T-helper 22 cell (primary cell): ENCODE results near the gene FOXI1.
"Not testable (repeated sequence)": the region's sequence is repeated elsewhere in the genome, so short reads cannot be mapped to it uniquely, and the experiment has no call there.

Experiments
- DNase-seq: peaks from one replicate; pipeline ENCODE4 v3.0.0-alpha.2; 2020; ENCODE audit warnings: low read depth

FOXI1 gene

GRCh38 chr5:170126061-170126460 is 20.4 kb downstream of the FOXI1 start:
- no peak for DNase-seq

DNA sequence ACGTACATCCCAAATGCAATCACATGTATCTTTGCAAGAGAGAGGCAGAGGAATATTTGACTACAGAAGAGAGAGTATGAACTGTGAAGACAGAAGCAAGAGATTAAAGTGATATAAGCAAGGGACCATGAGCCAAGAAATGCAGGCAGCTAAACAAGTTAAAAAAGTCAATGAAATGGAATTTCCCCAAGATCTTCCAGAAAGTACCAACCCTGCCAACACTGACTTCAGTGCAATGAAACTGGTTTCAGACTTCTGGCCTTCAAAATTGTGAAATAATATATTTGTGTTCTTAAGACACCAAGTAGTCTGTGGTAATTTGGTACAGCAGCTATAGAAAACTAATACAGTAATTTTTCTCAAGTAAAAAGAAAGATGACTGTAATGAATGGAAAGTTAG is 20.9 kb downstream of the FOXI1 start:
- no peak for DNase-seq

- no peak for DNase-seq
These were observed 25.5 kb downstream of the FOXI1 start for GRCh38 chr5:170131235-170131634.

- DNase-seq: no peak
These were observed 26.7 kb downstream of the FOXI1 start for GRCh38 chr5:170132269-170132975.

GRCh38 chr5:170132976-170133448 is 27.3 kb downstream of the FOXI1 start:
- no peak for DNase-seq

- no peak for DNase-seq
These were observed 30.2 kb downstream of the FOXI1 start for GRCh38 chr5:170135796-170136490.

- DNase-seq: no peak
These were observed 30.8 kb downstream of the FOXI1 start for GRCh38 chr5:170136506-170136905.

DNA sequence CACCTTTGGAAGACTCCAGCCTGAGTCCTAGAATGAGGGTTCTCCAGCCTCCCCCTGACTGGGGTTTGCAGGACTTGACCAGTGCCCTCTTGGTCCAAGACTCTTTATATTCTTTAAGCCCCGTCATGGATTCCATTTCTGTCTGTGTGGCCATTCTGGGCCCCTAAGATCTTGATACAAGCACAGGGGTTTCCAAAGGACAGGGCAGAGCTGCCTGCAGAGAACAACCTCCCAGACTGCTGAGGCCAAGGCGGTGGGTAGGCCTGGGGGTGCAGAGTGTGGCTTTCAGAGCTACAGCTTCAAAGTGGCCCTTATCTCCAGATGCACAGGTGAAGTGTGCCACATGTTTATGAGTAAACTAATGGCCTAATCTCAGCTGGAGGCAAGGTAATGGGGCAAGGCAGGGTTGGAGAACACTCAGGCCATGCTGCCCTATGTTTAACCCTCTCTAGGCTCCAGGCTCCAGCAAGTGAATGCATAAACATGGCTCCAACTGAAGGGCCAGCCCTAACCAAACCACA is 32.1 kb downstream of the FOXI1 start:
- no peak for DNase-seq

GRCh38 chr5:170138273-170138672 is 32.6 kb downstream of the FOXI1 start:
- no peak for DNase-seq

- no peak for DNase-seq
These were observed 34.2 kb downstream of the FOXI1 start for GRCh38 chr5:170139786-170140335.

- not testable (repeated sequence) for DNase-seq
These were observed 35.5 kb downstream of the FOXI1 start for GRCh38 chr5:170141196-170141595.

DNA sequence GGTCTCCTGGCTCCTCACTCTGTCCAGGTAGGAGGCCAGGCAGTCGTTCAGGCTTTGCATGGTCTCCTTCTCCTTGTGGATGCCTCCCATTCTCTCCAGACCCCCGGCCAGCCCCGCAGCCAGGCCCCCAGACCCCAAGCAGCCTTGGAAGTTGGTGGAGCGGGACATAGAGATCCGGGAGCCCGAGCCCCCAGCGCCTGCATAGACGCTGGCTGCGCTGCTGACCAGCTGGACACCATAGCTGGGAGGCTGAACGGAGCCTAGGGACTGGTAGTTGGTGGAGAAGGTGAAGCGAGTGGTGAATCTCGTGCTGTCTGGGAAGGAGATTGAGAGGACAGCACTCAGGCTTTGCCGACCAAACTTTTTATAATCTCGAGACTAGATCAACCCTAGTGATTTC is 35.9 kb downstream of the FOXI1 start:
- DNase-seq: no peak

DNA sequence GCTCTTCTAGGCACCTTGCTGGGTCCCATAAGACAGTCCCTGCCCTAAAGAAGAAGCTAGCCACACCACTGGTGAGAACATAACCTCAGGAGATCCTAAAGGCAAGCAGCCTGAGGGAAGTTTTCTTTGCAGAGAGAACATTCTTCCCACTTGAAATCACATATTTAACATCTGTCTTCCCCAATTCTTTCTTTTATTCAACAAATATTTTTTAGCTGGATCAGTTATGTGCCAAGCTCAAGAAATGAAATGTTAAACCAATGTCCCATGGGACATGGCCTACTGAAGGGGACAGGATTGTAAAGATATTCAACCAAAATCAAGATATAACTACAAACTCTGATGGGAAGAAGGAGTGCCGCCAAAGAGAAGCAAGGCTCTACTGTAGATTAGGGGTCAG is 36.5 kb downstream of the FOXI1 start:
- no peak for DNase-seq

GRCh38 chr5:170143091-170143490 is 37.4 kb downstream of the FOXI1 start:
- no peak for DNase-seq

- no peak for DNase-seq
These were observed 38.0 kb downstream of the FOXI1 start for GRCh38 chr5:170143710-170144109.

- no peak for DNase-seq
These were observed 38.8 kb downstream of the FOXI1 start for GRCh38 chr5:170144286-170145023.

DNA sequence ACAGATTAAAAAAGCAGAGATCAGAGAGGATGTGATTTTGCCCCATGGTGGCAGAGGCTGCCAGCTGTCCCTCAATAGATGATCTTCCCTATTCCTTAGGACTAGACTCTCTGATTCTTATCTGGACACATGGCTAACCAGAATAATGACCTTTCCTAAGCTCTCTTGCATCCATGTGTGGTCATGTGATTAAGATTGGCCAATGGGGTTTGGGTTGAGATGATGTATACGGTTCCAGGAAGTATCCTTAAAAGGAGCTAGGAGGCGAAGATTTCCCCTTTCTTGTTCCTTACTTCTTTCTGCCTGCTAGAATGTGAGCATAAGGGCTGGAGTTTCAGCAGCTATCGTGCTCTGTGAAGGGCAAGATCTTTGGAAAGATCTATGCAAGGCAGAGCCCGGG is 39.8 kb downstream of the FOXI1 start:
- no peak for DNase-seq

DNA sequence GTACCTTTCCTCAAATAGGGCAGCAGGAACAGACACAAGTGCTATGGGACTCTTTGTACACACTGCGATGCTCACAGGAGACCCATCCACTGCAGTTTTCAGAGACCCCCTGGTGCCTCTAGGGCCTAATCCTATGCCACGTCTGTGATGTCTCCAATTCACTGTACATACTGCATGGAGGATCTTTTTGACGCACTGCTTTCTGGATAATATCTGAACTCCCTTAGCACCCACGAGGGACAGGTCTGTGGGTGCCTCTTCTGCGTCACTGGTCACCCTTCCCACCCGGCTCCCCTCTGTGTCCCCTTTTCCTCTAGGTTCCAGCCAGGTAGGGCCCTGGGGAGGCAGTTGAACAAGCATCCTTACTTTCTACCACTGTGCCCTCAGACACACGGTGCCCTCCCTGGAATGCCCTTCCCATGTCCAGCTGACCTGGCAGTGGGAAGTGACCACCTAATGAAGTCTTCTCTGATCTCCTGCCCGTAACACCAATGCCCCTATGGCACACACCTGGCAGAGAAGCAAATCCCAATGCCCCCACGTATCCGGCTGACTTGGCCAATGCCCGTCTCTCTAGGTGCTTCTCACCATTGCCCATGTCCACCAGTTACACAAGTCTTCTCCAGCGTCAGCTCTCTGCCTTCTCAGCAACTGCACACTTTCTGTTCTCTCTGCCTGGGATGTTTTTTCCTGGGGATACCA is 41.5 kb downstream of the FOXI1 start:
- DNase-seq: no peak

DNA sequence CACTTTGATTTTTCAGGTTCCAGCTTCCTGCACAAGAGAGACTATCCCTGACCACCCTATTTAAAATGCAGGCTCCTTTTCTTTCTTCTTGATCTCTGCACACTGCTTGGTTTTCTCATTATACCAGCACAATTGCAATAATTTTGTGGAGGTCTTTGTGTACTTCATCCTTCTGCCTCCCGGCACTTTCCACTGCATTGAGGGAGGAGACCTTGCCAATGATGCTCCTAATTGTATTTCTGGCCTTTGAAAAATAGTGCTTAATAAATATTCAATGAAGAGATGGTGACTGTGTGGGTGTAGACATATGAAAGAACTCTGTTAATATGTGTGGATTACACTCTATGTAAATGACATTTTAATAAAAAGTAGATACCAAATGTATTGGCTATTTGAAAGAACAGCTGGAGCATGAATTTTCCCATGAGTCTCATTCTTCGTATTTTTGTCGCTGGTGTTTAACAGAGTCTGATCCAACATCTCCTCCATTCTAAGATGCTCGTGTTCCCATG is 42.1 kb downstream of the FOXI1 start:
- no peak for DNase-seq

GRCh38 chr5:170148430-170149205 is 42.9 kb downstream of the FOXI1 start:
- no peak for DNase-seq

DNA sequence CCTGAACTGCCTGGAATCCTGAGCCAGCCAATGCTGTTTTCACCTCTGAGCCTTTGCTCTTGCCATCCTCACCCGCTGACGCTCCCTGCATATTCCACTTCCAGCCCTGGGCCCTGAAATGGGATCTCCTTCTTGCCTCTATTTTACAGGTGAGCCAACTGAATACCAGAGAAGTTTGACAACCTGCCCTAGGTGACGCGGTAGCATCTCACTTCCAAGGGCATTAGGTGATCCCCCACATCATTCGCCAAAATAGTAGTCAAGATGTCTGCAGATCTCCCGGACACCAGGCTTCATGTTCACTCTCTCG is 43.5 kb downstream of the FOXI1 start:
- no peak for DNase-seq
